ENCODE data around the gene GARNL3. TPM values are rescaled to one million over a fixed set of nuclear protein-coding genes. Genes with fewer than 3 reads are reported as not detected.
A peak's percentile ranks its signal among the peaks of the same experiment; 100 is the strongest.

Gene GARNL3, protein sequence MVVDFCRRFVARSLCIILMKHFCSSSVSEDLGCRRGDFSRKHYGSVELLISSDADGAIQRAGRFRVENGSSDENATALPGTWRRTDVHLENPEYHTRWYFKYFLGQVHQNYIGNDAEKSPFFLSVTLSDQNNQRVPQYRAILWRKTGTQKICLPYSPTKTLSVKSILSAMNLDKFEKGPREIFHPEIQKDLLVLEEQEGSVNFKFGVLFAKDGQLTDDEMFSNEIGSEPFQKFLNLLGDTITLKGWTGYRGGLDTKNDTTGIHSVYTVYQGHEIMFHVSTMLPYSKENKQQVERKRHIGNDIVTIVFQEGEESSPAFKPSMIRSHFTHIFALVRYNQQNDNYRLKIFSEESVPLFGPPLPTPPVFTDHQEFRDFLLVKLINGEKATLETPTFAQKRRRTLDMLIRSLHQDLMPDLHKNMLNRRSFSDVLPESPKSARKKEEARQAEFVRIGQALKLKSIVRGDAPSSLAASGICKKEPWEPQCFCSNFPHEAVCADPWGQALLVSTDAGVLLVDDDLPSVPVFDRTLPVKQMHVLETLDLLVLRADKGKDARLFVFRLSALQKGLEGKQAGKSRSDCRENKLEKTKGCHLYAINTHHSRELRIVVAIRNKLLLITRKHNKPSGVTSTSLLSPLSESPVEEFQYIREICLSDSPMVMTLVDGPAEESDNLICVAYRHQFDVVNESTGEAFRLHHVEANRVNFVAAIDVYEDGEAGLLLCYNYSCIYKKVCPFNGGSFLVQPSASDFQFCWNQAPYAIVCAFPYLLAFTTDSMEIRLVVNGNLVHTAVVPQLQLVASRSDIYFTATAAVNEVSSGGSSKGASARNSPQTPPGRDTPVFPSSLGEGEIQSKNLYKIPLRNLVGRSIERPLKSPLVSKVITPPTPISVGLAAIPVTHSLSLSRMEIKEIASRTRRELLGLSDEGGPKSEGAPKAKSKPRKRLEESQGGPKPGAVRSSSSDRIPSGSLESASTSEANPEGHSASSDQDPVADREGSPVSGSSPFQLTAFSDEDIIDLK
- total RNA-seq = 3.1 and 4.4 TPM in 2 replicates

DNA sequence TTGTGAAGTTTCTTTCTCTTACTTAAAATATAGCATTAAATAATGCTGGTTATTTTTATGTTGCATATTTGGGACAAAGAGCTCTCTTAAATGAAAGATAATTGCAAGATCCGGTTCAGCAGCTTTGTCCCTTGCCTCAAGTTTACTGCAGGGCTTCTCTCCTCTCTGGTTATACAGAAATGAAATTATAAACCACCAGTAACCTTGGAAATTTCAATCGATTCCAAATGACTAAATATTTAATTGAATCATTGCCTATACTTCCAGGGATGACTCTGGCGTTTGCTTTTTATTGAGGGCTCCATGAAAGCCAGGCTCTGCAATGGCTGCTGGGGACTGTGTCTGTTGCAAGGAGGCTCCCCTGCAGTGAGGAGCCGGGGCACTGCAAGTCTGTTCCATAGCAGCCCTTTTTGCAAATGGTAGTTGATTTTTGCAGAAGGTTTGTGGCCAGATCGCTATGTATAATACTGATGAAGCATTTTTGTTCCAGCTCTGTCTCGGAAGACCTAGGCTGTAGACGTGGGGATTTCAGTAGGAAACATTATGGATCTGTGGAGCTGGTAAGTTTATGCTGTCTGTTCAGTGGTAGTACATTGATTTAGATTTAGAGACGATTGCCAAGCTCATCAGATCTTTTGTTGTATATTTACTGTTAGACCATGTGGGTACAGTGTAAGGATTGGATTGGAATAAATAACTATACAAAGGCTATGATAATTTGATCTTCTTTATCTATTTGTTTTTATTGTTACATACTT lies at the start of gene GARNL3:
TSS of gene GARNL3 (plus strand) at position 313 of the 758 bp plus-strand sequence. CDS start at position 417, 104 bp downstream.
- no peak for DNase-seq (ENCODE audit: low read depth, low spot score)

DNA sequence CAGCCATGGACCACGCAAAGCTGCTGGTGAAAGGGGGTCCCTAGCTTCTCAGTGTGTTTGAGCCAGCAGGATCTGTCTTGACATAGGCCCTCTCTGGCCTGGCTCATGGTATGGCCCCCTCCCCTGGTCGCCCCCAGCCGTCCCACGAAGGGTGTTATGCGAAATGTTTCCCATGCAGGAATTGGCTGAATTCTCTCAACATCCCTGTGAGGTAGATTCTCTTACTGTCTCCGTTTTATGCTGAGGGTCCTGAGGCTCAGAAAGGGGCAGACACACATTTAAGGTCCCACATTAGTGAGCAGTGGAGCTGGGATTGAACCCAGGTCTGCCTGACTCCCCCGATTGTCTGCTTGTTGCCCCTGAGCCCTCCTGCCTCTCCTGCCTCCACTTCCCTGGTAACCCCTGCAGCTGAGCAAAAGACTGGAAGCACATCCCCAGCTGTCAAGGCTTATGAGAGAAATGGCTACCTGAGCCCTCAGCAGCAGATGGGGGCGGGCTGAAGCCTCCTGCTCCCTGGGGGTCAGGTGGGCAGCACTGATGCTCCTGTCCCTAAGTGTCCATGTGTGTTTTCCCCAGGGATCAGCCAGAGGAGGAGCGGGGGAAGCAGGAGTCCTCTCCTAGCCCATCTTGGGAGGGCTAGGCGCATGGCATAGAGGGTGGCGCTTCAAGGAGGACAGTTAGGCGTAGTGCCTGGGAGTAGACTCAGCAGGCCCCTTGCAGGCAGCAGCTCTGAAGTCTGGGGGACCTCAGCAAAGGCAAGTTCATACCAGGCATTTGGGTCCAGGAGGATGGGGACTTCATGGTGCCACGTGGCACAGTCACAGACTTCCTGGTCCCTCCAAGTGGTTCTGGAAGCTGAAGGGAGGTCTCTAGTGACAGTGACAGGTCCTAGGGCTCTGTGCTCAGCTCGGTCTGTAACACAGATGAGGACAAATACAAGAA lies 49.0 kb upstream of the GARNL3 start:
- no peak for DNase-seq (ENCODE audit: low read depth, low spot score)

DNA sequence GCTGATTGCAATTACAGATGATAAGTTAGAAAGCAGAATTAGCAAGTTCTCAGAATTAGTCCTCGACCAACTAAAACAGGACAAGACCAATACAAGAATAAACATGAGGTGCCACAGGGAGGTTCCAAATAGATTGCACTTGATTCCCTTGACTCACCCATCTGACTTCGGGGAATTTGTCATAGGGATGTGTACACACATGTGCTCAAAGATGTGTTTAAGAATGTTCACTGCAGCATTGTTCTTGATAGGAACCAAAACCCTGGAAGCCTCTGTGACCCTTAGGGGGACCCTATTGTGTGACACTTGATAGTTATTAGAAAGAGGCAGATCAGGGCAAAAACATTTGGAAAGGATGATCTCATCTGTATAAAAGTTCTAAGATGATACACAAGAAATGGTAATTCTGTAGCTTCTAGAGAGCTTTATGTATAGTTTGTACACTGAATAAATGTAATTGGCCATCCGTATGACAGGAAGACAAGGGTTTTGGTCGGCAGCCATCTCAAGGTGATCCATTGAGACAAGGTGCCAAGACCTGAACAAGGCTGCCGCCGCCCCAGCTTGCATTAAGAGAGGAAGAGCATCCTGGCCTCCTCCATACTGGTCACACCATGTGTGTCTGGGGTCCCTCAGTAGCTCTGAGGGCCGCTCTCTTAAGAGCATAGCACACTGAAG lies 48.2 kb upstream of the GARNL3 start:
- DNase-seq (ENCODE audit: low read depth, low spot score) = no peak

DNA sequence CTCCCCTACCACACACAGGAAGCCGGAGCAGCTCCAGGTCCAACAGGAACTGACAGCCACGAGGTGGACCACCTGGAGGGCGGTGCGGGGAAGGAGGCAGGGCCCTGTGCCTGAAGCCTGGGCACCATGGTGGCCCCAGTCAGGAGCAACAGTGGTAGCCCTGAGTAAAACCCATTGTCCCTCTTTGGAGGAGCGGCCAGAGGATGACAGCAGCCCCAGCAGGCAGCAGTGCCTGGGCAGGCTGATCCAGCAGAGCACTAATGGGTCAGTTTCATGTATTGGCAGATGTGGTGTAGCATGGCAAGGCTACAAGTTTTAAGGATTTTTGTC lies 47.7 kb upstream of the GARNL3 start:
- DNase-seq (ENCODE audit: low read depth, low spot score) = no peak

DNA sequence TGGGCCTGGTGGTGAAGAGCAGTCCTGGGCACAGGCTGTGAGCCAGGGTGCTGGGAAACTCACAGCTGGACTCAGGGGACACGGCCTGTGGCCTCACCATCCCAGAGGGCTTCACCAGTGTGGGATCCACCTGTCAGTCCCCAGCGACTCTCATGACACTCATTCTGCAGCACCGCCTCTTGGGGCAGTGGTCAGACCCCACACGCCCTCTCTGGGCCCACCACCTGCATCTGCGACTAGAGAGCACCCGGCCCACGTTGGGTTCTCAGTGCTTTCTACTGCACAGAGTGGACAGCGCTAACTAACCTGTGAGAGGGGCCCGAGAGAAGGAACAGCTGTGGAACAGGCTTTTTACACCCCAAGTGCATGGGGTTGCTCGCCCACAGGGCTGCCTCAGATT lies 45.8 kb upstream of the GARNL3 start:
- no peak for DNase-seq (ENCODE audit: low read depth, low spot score)

DNA sequence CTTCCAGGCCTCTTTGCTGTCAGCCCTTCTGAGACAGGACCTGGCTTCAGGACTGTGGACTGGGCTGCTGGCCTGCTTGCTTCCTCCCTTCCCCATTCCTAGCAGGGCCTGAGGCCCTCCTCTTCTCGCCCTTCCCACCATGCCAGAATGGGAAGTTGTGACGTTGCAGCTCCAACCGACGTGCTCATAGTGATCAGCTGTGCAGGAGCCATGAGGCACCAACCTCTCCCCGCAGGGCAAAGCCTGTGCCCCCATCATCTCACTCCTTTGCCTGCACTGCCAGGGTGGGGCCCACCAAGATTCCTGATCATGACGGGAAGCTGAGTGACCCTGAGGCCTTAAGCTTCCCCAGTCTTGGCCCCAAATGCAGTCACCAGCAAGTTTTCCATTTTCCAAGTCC lies 45.1 kb upstream of the GARNL3 start:
- no peak for DNase-seq (ENCODE audit: low read depth, low spot score)

DNA sequence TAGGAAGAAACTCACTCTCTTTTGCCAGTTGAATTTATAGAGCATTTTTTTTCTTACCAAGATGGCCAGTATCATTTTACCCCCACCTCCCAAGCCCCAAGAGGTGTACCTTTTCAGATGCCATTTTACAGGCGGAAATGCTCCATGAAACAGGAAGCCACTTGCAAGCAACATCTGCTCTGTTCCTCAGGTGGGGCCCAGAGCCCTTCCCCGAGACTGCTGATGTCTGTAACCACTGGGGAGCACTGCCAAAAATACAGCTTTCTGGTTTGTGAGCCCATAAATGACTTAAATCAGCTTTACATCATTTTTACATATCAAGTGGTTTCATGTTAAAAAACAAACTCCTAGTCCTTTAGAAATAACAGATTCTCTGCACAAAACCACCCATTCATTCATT lies 42.9 kb upstream of the GARNL3 start:
- DNase-seq (ENCODE audit: low read depth, low spot score) = no peak

DNA sequence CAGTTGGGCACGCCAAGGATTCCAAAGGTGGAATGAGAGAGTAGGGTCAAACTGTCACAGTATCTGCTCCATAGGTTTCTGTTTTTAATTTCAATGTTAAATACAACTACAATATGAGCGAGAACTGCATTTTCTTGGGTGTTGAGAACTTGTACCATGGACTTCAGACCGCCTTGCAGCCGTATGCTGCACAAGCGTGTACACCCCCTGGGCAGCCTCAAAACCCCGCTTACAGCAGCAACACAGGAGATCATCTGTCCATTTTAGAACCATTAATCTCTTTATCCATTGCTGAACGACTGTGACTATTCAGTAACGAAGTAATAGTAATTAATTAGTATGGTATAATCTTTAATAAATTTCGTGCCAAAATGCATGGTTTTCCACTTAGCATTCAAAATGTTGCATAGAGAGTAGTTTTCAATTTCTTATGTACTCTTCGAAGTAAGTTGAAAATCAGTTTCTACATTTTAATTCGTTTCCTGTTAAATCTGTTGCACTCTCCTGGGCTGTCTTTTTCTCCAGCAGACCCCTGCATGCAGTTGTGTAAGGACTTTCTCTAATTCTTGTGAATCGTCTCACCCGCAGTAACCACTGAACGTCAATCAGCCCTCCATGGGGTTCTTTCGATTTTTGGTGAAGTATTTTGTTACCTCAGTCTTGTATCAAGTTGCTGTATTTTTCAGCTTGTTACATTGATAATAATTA lies 42.0 kb upstream of the GARNL3 start:
- no peak for DNase-seq (ENCODE audit: low read depth, low spot score)

DNA sequence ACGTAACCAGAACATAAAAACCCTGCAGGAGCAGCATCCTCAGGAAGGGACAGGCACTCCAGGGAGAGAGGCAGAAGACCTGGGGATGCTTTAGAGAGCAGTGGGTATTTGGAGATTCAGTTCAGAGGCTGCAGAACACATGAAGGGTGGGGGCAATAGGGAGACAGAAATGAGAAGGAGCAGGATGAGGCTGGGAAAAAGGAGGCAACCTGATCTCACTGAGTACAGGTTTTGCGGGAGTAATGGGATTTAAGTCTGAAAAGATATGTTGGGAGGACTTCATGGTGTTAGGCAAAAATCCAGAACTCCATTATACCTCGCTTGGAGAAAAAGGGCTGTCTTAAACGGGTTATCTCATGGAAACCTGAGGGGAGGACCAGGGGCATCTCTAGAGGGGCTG lies 41.3 kb upstream of the GARNL3 start:
- DNase-seq (ENCODE audit: low read depth, low spot score) = no peak

DNA sequence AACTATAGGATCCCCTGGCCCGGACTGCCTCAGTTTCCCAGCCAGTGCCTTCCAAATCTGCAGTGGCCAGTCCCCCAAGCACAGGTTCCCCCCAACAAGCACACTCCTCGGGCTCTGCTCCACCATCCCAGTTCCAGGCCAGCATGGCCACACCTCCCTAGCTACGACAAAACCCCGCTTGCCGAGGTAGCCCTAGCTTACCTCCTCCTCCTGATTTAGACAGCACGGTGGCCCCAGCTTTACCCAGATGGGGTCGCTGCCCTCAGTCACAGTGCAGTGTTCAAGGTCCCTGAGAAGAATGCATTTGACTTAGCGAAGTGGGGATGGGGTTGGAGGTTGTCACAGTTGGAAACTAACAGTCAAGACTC lies 40.8 kb upstream of the GARNL3 start:
- no peak for DNase-seq (ENCODE audit: low read depth, low spot score)

DNA sequence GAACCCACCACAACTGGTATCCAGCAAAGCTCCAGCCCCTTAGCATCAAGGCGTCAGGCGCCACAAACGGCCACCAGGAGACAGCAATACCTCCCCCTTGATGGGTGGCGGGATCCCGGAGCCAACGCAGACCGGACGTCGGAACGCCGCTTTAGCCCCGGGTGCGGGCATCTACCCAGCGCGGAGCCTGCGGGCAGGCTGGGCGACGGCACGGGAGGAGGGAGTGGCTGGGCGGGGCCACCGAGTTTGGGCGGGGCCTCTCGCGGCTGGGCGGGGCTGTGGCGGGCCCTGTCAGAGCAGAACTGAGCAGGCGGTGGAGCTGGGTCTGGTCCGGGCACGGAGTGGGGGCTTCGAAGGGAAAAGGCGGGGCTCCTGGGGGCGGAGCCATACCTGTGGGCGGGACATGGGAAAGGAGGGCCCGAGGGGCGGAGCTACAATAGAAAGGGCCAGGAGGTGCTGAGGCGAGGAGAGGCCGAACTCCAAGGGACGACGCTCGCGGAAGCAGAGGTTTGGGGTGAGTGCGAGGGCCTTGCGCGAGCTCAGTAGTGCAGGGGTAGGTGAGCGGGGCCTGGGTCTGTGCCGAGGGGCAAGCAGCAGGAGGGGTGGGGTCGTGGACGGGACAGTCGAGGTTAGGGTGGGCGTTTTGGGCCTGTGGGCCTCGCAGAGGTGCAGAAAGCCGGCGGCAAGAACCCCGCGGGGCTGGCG lies 40.2 kb upstream of the GARNL3 start:
- DNase-seq (ENCODE audit: low read depth, low spot score) = peak; percentile 47

DNA sequence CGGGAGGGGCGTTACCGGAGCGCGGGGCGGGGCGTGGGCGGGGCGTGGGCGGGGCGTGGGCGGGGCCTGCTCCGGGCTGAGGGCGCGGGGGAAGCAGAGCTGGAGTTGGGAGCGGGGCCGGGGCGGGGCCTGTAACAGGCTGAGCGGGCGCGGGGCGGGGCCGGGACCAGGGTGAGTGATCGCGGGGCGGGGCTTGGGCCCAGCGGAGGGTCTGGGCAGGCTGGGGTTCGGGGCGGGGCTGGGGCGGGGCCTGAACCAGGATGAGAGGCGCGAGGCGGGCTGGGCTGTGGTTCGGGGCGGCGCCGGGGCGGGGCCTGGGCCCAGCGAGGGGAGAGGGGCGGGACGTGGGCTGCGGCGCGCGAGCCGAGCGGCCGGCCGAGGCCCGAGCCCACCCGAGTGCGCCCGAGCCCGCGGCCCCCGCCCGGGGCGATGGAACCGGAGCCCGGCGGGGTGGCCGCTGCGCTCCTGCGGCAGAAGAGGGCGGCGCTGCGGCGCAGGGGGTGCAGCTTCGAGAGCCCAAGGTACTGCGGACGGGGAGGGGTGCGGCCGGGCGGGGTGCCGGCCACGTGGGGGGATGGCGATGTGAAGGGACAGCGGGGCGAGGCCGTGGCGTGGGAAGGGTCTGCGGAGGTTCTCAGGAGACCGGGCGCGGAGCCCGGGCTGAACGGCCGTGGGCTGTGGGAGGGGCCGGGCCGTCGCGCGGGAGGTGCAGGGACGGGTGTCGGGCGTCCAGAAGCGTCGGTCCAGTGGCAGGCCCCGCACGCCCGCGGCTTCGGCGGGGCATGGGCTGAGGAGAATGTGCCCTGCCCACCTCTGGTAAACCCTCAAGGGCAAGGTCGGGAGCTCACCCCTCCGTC lies 39.5 kb upstream of the GARNL3 start:
- DNase-seq (ENCODE audit: low read depth, low spot score) = peak; percentile 50

DNA sequence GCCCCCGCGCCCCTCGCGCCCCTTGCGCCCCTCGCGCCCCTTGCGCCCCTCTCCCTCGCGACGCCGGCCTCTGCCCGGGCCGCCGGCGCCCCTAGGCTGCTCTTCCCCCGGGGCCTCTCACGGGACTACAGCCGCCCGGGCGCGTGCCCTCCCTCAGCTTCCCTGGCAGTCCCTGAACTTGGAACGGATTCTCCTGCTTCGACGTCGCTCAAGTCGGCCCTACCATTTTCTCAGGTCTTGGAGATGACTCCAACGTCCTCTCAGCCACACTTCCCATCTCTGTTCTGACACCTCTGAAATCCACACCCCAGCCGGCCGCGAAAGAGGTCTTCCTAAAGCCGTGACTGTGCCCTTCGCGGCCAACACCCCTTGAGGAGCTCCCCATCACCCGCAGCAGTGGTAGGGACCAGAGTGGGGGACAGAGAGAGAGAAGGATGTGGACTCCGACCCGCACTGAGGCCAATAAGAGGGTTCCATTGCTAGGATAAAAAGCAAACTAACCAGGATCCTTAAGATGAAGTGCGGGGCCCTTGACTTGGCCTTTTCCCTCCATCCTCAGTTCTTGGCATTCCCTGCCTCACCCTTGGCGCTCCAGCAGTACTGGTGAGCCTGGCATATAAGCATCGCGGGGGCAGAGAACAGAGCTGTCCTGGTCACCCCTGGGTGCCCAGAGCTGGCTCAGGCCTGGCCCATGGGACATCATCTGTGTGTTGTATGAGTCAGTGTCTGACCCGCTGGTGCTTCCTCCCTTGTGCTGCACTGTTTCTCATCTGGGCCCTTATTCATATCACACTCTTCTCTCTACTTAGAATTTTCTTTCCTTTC lies 38.6 kb upstream of the GARNL3 start:
- DNase-seq (ENCODE audit: low read depth, low spot score) = no peak

DNA sequence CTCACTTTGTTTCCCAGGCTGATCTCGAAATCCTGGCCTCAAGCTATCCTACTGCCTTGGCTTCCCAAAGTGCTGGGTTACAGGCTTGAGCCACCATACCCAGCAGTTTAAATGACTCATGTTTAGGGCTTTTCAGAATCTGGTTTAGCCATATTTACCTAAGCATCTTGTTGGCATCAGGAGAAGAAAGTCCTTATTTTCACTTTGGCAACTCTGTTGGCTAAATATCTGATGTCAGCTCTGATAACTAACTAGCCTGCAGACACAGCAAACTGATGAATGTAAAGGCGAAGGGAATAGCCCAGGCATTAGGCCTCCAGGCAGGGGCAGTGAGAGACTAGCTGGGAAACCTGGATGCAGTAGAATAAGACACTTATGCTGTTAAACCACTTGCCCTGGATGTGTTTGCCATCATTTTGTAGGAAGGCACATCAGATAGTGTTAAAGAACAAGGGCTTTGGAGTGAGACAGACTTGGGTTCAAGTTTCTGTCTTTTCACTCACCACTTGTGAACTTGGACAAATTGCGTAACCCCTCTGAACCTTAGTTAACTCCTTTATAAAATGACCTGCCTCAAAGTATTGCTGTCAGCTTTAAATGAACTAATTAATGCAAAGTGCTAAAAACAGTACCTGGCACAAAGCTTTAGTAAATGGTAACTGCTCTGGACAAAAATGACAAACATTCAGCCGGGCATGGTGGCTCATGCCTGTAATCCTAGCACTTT lies 34.7 kb upstream of the GARNL3 start:
- DNase-seq (ENCODE audit: low read depth, low spot score) = no peak

DNA sequence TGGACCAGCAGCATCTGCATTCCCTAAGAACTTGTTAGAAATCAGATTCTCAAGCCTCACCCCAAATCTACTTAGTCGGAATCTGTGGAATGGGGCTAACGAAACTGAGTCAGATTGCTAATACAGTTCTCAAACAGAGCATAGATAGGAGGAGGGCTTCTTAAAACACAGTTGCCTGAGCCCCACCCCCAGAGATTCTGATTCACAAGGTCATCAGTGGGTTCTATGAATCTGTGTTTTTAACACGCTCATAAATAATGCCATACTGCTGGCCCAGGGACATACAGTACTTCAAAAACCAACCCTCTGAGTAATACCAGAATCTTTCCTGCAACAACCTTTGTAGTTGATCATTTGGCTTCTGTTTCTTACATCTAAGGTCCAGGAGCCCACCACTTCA lies 32.9 kb upstream of the GARNL3 start:
- no peak for DNase-seq (ENCODE audit: low read depth, low spot score)

DNA sequence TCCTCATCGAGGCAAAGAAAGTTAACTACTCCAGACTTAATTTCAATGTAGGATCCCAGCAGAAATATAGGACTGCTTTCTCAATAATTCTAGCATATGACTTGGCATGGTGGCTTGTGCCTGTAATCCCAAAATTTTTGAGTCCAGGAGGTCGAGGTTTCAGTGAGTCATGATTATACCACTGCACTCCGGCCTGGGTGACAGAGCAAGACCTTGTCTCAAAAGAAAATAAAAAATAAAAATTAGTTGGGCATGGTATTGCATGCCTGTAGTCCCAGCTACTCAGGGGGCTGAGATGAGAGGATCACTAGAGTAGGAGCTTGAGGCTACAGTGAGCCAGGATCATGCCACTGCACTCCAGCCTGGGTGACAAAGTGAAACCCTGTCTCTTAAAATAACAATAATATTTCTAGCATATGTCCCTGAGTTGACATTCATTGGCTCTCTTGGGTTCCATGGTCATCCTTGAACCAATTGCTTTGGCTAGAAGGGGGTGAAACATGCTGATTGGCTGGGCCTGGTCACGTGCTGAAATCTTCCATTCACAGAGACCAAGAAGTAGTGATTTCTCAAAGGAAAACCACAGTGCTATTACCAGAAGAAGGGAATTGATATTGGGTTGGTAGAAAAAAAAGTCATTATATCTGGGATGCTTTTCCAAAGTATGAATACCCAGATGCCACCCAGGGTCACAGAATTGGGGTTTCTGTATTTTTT lies 31.6 kb upstream of the GARNL3 start:
- DNase-seq (ENCODE audit: low read depth, low spot score) = no peak

Measured in pulmonary artery endothelial cell (primary cell).